GM06990 (cell line): Measurements from ENCODE around the gene ZC3H7B.

ENCODE experiments used
- DNase-seq: peaks from one replicate; pipeline ENCODE4 v3.0.0-alpha.2; 2011; ENCODE audit not compliant: insufficient read length; ENCODE audit errors: extremely low read depth
- H3K27me3 ChIP-seq: replicated peaks from 2 replicates; pipeline ENCODE4 v1.6.0; 2011; ENCODE audit warnings: low read length; ENCODE audit not compliant: control insufficient read depth, insufficient read depth
- H3K36me3 ChIP-seq: 2 replicates; pipeline ENCODE4 v1.5.1; 2011; ENCODE audit warnings: low read length; ENCODE audit not compliant: control insufficient read depth, insufficient read depth
- H3K4me3 ChIP-seq: replicated peaks from 2 replicates; pipeline ENCODE4 v1.5.1; 2011; ENCODE audit warnings: low read depth, mild to moderate bottlenecking, control low read depth, low read length
- CTCF ChIP-seq: IDR thresholded peaks from 2 replicates; pipeline ENCODE4 v1.5.1; 2011; ENCODE audit warnings: low read length, control low read depth, mild to moderate bottlenecking, inconsistent platforms; ENCODE audit not compliant: insufficient read depth, poor library complexity, severe bottlenecking

ZC3H7B gene

GRCh38 chr22:41345807-41346335, 44.5 kb downstream of the ZC3H7B start:
- Histone ChIP-seq H3K4me3 (no peak overlapping the region), H3K27me3 (no peaks in the 10 kb centered on the region), H3K36me3 (peaks cover 51% of the 10 kb centered on the region)
- TF ChIP-seq CTCF = no peak
- no peak for DNase-seq

DNA sequence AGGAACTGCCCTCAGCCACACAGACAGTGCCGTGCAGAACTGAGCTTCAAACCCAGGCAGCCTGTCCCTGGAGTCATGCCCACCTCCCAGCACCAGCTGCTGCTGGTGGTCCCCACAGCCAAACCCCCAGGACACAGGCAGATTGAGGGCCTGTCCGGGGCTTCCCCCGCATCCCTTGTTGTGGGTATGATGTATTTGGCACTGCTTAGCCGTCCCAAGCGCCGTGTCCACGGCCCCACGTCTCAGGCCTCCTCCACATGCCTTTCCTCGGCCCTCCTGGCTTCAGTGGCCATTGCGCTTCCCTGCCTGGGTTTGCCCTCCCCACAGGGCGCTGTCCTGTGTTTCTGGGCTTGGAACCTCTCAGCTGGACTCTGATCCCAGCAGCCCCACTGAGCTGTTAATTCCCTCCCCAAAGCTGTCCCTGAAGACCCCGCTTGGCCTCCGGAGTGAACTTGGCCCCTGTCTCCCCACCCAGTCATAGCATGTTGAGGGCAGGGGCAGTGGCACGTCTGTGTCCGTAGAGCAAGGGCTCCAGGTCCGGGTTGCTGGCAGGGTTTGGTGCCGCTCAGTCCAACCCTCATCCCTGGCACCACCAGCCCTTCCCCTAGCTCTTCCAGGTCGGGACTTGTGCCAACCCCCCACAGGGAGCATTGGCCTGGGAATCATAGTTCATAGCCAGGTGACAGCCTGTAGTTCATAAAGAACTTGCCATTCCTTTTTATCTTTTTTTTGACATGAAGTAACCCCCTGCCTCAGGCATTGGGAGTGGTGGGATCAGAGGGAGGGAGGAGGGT, 45.9 kb downstream of the ZC3H7B start:
- no peak overlapping the region for H3K4me3 ChIP-seq
- H3K27me3 ChIP-seq = no peaks in the 10 kb centered on the region
- TF ChIP-seq CTCF = no peak
- no peak for DNase-seq
- H3K36me3 ChIP-seq = peaks cover 56% of the 10 kb centered on the region

GRCh38 chr22:41348964-41349484, 47.7 kb downstream of the ZC3H7B start:
- DNase-seq = no peak
- no peak for TF ChIP-seq CTCF
- no peaks in the 10 kb centered on the region for H3K27me3 ChIP-seq
- H3K36me3 ChIP-seq = peaks cover 50% of the 10 kb centered on the region
- no peak overlapping the region for H3K4me3 ChIP-seq

- Histone ChIP-seq H3K36me3 (peaks cover 52% of the 10 kb centered on the region), H3K4me3 (no peak overlapping the region), H3K27me3 (no peaks in the 10 kb centered on the region)
- no peak for TF ChIP-seq CTCF
- no peak for DNase-seq
Measured at GRCh38 chr22:41350087-41350486, 48.8 kb downstream of the ZC3H7B start.

DNA sequence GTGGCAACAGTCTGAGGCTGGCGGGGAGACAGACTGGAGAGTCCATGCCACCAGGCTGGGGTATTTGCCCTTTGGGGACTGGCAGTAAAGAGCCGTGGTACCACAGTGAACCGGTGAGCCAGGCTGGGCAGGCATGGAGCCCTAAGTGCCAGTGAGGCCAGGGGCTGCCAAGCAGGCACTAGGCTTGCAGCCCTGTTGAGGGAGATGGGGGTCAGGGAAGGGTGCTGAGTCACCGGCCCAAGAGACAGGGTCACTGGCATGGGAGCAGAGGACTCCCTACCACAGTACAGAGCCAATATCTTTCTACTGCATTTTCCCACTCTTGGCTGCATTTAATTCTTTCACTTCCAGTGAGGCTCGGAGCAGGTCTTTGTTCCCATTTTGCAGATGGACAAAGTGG, 49.7 kb downstream of the ZC3H7B start:
- Histone ChIP-seq H3K36me3 (peaks cover 53% of the 10 kb centered on the region), H3K27me3 (no peaks in the 10 kb centered on the region), H3K4me3 (no peak overlapping the region)
- TF ChIP-seq CTCF = no peak
- DNase-seq = no peak
